HL-60 (cell line): ENCODE results near the gene SEMA4A.
A peak's percentile ranks its signal among the peaks of the same experiment; 100 is the strongest.

Experiments
- CTCF ChIP-seq: IDR thresholded peaks from one replicate; pipeline ENCODE4 v1.5.1; 2011; ENCODE audit warnings: low read length, control low read depth, inconsistent platforms; ENCODE audit not compliant: insufficient read depth
- GABPA ChIP-seq: IDR thresholded peaks from 2 replicates; pipeline ENCODE4 v1.6.1; 2012; ENCODE audit warnings: low read depth
- POLR2AphosphoS5 ChIP-seq: IDR thresholded peaks from 2 replicates; pipeline ENCODE4 v1.6.1; 2012; ENCODE audit warnings: low read depth
- REST ChIP-seq: IDR thresholded peaks from 2 replicates; pipeline ENCODE4 v1.6.1; 2012; ENCODE audit warnings: low read depth; ENCODE audit not compliant: insufficient replicate concordance
- SPI1 ChIP-seq: IDR thresholded peaks from 2 replicates; pipeline ENCODE4 v1.6.1; 2012; ENCODE audit warnings: low read depth, mild to moderate bottlenecking, borderline replicate concordance

DNA sequence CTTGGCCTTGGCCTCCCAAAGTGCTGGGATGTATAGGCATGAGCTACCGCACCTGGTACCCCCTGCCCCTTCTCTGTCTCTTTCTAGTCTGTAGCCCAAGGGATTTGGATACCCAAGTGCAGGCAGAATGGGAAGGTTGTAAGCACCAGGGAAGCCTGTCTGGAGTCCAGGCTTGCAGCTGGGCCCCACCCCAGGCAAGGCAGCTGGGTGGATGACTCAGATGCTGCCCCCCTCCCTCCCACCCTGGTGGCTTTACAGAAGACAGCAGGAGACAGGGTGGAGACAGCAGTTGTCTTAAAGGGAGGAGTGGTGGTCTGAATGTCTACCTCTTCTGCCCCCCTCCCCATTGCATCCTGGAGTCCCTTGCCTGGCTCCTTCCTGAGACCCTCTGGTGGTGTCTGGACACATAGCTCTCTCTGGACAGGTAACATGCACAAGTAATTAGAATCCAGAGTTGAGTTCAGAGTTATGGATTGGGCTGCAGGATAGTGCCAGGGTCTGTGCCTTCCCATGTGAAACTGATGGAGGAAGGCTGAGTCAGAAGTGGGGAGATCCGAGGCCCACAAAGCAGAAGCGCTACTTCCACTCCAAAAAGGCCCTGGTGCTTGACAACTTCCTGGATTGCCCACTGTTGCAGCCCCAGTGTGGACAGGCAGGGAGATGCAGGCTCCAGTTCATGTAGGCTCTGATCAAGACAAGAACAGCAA lies 33.7 kb upstream of the SEMA4A start:
- TF ChIP-seq CTCF (peak; percentile 7), POLR2AphosphoS5 (no peak), GABPA (no peak), REST (no peak), SPI1 (peak; percentile 61; the same call in 1 of the 2 replicates)
